OCI-M2 (cell line): ENCODE results near the gene CFAP45.

ENCODE experiments used
- DNase-seq: peaks from one replicate; lab custom pipeline; 2025; ENCODE audit not compliant: unreplicated experiment; lab: John Stamatoyannopoulos, UW

The CFAP45 gene

DNA sequence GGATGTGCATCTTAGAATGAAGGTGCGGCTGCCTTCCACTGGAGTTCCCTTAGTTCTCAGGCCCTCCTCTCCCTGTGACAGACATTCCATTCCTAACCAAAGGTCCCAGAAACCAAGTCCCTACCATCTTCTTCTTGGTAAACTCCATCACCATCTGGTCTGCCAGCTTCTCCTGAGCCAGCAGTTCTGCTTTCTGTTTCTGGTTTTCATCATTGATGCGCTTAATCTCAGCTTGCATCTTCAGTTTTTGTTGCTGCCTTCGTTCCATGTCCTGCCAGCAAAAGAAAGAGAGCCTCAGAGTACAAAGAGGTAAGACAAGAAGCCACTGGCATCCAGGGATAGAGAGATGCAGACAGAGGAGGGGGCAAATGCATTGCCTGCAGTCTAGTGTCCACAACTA is 19.5 kb downstream of the CFAP45 start:
- no peak for DNase-seq

GRCh38 chr1:159879977-159880376 is 20.0 kb downstream of the CFAP45 start:
- no peak for DNase-seq

GRCh38 chr1:159879136-159879535 is 20.8 kb downstream of the CFAP45 start:
- DNase-seq = no peak

DNA sequence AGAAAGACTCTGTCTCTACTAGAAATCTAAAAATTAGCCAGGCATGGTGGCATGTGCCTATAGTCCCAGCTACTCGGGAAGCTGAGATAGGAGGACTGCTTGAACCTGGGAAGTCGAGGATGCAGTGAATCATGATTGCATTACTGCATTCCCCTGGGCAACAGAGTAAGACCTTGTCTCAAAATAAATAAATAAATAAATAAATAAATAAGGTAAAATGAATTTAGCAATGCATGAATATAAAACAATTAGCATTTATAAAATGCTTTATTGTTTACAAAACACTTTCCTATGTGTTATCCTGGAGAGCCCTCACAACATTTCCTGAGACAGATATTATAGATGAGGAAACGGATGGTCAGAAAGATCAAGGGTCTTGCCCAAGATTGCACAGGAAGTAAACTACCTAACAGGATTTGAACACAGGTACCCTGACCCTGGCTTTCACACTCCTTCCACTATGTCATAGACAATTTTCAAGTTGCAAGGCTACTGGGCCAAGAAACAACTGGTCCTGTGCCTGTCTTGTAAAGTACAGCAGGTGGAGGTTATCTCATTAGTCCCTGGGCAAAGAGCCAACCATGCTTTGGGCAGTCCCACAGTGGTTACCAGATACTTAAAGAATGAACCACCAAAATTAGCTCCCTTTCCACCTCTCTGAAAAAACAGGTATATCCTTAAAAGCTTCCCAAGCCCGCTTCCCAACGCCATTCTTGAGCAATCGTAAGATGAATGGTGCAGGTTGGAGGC is 22.1 kb downstream of the CFAP45 start:
- no peak for DNase-seq

DNA sequence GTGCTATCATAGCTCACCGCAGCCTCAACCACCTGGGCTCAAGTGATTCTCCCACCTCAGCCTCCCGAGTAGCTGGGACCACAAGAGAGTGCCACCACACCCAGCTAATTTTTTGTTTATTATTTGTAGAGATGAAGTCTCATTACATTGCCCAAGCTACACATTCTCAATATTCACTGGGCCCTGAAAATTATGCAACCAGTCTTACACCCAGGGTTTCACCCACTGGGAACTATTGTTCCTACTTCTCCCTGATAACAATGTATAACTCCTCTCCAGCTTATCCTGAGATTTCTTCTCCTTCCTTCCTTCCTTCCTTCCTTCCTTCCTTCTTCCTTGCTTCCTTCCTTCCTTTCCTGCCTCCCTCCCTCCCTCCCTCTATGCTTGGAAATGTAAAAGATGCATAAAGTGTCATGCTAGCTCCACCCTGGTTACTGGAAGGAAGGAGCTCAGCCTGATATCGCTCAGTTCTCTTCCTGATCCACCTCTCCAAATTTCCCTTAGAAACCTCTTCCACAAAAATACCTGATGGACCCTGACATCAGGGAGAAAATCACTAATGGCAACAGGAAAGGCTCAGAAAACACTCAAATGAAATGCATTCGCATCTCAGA is 26.3 kb downstream of the CFAP45 start:
- DNase-seq = no peak

GRCh38 chr1:159872891-159873290 is 27.1 kb downstream of the CFAP45 start:
- no peak for DNase-seq

- no peak for DNase-seq
Measured at GRCh38 chr1:159870704-159871103, 29.3 kb downstream of the CFAP45 start.

DNA sequence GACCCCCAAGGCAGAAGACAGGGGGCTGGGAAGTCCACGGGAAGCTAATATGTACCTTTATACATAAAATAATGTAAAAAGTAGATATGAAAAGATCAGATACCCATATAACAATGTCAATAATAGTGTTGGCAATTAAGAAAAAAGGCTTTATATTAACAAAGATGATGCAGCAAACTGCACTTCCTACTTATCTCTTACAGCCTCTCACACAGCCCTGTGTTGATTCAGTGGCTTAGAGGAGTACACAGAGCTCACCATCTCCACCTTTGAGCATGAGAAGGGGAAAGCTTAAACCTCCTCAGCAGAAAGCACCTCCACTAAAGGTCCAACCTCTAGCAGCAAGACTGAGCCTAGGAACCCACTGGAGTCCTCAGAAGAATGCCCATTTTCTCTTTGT is 30.4 kb downstream of the CFAP45 start:
- no peak for DNase-seq

- no peak for DNase-seq
Measured at GRCh38 chr1:159869173-159869572, 30.8 kb downstream of the CFAP45 start.

- DNase-seq = no peak
Measured at GRCh38 chr1:159868766-159869165, 31.2 kb downstream of the CFAP45 start.

DNA sequence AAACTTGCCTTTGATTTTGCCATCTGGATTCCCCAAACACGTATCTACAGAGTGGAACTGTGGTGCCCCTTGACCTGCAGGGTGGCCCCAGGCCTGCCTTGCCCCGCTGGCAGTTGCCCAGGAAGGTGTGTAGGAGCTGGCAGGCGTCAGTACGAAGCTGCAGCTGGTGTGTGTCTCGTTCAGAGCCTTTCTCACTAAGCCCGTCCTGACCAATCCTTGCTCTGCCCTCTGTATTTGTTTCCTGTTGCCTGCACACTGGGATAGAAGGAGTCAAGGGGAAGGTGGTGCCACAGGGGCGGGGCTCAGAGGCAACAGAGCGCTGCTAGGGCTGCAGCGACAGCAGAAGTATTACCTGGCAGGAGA is 32.3 kb downstream of the CFAP45 start:
- DNase-seq = no peak

DNA sequence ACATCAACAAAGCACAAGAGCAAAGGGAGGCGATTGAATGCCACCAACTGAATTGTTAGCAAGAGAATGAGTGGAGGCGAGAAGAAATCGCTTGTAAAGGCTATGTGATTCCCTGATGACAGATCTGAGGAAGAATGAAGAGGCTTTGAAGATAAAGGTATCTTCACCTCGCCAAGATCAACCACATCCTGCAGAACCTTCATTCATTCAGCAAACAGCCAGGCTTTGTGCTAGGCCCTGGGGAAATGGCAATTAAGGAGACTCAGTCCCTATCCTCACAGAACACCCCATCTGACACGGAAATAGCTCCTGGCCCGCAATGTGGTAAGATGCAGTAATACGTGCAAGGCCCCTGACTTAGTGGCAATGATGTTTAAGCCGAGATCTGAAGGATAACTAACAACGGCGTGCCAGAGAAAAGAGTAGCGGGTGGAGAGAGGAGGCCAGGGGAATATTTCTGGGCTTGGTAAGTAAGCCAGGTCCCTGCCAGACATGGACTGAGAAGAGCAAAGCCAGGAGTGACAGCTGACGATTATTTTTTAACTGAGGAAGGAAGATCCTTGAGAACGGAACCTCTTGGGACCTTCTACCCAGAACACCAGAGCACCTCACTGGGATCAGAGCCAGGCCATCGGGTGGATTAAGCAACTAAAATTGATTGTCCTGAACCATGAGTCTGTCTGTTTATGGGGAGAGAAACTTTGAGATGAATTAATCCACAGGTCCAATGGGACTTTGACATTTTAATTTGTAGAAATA is 32.9 kb downstream of the CFAP45 start:
- DNase-seq = no peak

GRCh38 chr1:159866066-159866465 is 33.9 kb downstream of the CFAP45 start:
- no peak for DNase-seq

- no peak for DNase-seq
Measured at GRCh38 chr1:159864262-159864661, 35.7 kb downstream of the CFAP45 start.

GRCh38 chr1:159862557-159862956 is 37.4 kb downstream of the CFAP45 start, which contains the start of gene VSIG8:
Gene VSIG8 (minus strand): TSS chr1:159862657. CDS start chr1:159862521, 136 bp downstream.
- DNase-seq = no peak

- DNase-seq = no peak
Measured at GRCh38 chr1:159862031-159862430, 37.9 kb downstream of the CFAP45 start.

DNA sequence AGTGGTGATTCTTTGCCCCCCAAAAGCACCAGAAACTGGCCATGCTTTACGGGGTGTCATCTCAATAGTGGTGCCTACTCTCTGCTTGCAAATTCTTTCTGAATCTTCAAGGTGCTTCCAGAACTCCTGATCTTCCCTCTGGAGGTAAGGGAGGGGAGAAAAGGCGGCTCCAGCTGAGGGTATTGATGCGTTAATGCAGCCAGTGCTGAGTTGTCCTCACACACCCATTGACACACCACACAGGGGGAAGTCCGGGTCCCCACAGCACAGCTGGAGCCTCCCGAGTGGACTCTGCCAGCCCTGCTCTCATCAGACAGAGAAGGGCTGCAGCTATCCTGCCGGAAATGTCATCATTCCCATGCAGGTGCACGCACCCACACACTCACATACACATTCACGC is 38.7 kb downstream of the CFAP45 start:
- no peak for DNase-seq

DNA sequence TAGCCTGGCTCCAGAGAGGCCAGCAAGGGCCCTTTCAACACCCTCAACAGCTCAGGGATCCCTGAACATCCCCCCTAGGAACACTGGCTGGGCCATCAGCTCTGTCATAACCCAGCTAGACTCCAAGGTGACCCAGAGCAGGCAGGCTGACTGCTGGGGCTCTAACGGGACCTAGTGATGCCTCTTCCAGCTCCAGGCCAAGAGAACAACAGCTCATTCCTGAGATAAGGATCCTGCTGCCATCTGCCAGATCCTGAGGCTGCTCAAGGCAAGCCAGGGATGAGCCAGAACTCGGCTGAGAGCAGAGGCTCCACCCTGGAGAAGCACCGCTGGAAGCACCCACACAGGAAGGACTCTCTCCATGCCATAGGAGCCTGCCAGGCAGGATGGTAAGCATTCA is 39.5 kb downstream of the CFAP45 start:
- no peak for DNase-seq

DNA sequence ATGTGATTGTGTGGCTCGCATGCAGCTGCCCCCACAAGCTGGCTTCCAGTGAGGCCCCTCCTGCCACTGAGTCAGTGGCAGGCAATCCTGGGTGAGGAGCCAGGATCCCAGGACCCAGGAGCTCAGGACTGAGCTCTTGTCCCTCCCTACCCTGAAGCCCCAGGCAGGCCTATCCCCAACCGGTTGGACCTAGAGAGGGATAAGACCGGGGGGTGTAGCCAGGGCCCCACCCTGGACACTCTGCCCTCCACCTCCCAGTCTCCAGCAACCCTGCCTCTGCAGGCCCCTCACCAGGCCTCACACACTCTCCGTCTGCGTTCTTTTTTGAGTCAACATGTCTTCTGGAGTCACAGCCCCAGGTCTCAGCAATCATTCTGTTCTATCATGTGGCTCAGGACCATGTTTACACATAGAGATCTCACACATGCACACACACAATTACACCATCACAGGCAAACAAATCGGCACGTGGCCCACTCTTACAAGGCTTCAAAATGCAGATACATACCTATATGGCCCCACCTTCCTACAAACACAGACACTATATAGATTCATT is 40.1 kb downstream of the CFAP45 start:
- DNase-seq = no peak

DNA sequence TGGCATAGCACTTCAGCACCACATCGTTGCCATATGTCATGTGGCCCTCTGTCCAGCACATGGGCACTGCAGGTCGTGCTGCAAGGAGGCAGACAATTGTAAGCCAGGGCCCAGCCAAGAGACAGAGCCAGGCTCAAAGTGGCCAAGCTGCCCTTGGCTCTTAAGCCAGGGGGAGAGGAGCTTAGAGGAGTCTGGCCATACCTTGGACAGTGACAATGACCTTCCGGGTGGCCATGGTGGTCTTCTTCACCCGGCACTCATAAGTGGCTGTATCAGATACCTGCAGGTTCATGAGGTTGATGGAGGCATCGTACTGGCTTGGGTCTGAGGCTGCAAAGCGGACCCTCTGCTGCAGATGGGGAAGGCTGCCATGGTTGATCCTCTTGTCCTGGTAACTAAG is 42.1 kb downstream of the CFAP45 start:
- DNase-seq = no peak

GRCh38 chr1:159856576-159856975 is 43.4 kb downstream of the CFAP45 start:
- no peak for DNase-seq

DNA sequence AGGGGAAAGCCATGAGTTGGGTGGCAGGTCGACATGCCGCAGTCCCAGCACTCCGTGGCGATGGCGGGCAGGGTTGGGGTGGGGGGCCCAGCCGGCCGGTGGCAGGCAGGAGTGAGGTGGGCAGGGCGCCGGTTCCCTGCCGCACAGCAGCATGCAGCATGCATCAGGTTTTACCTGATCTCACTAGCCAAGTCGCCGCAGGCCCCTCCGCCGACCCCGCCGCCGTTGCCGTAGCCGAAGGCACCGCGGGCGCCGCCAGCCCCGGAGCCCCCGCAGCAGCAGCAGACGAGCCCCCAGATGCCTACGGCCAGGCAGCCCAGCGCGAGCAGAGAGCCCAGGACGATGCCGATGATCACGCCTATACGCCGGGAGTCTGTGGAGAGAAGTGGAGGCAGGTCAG is 44.3 kb downstream of the CFAP45 start:
- no peak for DNase-seq
